SK-N-SH treated with all-trans-retinoic acid at 6 μM for 48 hours (cell line): ENCODE measurements around the gene FEN1.

ENCODE experiments used
- PPARA ChIP-seq: fragments of 250-450 bp; sonication (Bioruptor Pico); IDR thresholded peaks from 2 replicates; pipeline ENCODE4 v1.5.0; 2020; ENCODE audit warnings: mild to moderate bottlenecking, borderline replicate concordance
- ZC3H10 ChIP-seq: fragments of 250-450 bp; sonication (Bioruptor Pico); IDR thresholded peaks from 2 replicates; pipeline ENCODE4 v1.5.1; 2021; ENCODE audit warnings: mild to moderate bottlenecking, moderate library complexity
- ZFP30 ChIP-seq: fragments of 450-650 bp; formaldehyde crosslinking; IDR thresholded peaks from 2 replicates; pipeline ENCODE4 v1.5.0; 2022; ENCODE audit warnings: mild to moderate bottlenecking, moderate library complexity
- ZNF70 ChIP-seq: fragments of 450-650 bp; formaldehyde crosslinking; IDR thresholded peaks from 2 replicates; pipeline ENCODE4 v1.5.0; 2020; ENCODE audit warnings: mild to moderate bottlenecking, moderate library complexity
- TF ChIP-seq, protein P1 (sequence below): fragments of 250-450 bp; sonication (Bioruptor Pico); IDR thresholded peaks from 2 replicates; pipeline ENCODE4 v1.8.0; 2021; ENCODE audit warnings: low read depth, mild to moderate bottlenecking, moderate library complexity, borderline replicate concordance

DNA sequence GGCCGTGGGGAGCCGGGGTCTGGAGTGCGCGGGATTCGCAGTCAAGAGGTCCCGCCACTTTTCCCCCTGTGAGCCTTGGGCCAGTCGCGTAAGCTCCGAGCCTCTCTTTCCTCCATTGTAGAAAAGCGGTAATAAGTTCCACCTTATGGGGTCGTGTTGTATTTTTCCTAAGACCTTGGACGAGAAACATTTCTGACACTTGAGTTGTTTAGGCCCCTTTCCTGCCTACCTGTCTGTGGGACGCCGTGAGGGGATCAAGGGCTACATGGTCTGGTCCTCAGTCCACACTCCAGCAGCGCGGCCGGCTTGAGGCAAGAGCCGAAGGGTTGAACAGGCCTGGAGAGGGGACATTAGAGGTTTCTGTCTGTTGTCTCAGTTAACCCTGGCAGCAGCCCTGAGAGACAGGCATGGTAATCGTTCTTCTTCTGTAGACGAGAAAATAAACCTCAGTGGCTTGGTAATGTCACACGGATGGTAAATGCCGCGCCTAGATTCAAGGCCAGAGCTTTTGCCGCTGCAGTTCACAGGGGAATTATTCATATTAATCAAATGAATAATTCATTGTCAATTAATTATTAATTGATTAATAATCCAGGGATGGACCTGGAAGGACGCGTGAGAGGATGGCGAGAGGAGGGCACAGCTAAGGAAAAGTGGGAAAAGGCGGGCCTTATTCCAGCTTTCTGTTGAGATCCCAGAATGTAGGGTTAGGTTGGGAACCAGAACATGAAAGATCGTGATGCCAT, 545 bp downstream of the FEN1 start:
- TF ChIP-seq ZC3H10: no peak
- no peak for TF ChIP-seq PPARA
- no peak for TF ChIP-seq ZFP30 (CRISPR knock-in tag)
- no peak for TF ChIP-seq ZNF70 (CRISPR knock-in tag)
- TF ChIP-seq, protein P1, sequence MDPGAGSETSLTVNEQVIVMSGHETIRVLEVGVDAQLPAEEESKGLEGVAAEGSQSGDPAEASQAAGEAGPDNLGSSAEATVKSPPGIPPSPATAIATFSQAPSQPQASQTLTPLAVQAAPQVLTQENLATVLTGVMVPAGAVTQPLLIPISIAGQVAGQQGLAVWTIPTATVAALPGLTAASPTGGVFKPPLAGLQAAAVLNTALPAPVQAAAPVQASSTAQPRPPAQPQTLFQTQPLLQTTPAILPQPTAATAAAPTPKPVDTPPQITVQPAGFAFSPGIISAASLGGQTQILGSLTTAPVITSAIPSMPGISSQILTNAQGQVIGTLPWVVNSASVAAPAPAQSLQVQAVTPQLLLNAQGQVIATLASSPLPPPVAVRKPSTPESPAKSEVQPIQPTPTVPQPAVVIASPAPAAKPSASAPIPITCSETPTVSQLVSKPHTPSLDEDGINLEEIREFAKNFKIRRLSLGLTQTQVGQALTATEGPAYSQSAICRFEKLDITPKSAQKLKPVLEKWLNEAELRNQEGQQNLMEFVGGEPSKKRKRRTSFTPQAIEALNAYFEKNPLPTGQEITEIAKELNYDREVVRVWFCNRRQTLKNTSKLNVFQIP (CRISPR knock-in tag): no peak
